Activated CD4-positive, alpha-beta T cell treated with anti-CD3 and anti-CD28 coated beads for 48 hours (primary cell): ENCODE data around the gene RSAD2.
A peak's percentile ranks its signal among the peaks of the same experiment; 100 is the strongest.

Source experiments
- DNase-seq: peaks from one replicate; pipeline ENCODE4 v3.0.0-alpha.2; 2020

RSAD2 gene

DNA sequence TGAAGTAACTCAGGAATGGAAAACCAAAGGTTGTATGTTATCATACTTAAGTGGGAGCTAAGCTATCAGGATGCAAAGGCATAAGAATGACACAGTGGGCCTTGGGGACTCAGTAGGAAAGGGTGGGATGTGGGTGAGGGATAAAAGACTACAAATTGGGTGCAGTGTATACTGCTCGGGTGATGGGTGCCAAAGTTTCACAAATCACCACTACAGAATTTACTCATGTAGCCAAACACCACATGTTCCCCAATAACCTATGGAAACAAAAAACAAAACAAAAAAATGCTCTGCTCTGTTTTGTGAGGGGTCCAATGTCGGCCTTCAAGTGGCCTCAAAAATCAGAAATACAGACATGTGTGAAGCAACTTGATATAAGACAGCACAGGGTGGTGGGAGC, 30.7 kb downstream of the RSAD2 start:
- DNase-seq, result no peak

GRCh38 chr2:6909431-6910385, 32.1 kb downstream of the RSAD2 start:
- no peak for DNase-seq

- no peak for DNase-seq
These were observed 34.1 kb downstream of the RSAD2 start for GRCh38 chr2:6911721-6912120.

GRCh38 chr2:6913415-6914157, 36.0 kb downstream of the RSAD2 start:
- DNase-seq, result peak; percentile 74

GRCh38 chr2:6914828-6915227, 37.3 kb downstream of the RSAD2 start:
- peak; percentile 45 for DNase-seq

GRCh38 chr2:6915399-6915798, 37.8 kb downstream of the RSAD2 start:
- DNase-seq, result no peak

DNA sequence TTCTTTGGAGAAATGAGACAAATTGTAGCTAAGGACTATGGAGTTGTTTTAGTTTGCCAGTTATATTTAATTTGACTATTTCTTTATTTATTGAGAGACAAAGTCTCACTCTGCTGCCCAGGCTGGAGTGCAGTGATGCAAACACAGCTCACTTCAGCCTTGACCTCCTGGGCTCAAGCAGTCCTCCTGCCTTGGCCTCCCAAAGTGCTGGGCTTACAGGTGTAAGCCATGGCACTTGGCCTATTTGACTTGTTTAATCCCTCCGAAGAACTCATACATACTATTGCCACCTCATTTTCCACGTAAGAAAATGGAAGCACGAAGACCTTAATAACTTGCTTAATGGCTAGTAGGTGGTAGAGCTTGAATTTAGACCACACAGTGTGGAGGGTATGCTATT, 38.6 kb downstream of the RSAD2 start:
- no peak for DNase-seq

DNA sequence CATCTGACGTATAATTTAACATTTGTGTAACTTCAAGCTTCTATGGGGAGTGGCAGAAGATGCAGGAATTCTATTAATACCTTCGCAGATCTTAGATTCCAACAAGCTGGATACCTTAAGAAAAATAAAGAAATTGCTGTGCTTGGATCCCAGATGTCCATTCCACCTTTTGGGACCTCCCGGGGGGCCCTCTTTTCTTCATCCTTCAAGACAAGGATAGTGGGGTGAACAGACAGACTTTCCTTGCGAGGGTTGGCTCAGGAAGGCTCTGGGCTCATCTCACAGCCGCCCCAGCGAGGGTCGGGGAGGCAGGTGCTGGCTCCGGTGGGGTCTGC, 39.1 kb downstream of the RSAD2 start:
- DNase-seq, result no peak

DNA sequence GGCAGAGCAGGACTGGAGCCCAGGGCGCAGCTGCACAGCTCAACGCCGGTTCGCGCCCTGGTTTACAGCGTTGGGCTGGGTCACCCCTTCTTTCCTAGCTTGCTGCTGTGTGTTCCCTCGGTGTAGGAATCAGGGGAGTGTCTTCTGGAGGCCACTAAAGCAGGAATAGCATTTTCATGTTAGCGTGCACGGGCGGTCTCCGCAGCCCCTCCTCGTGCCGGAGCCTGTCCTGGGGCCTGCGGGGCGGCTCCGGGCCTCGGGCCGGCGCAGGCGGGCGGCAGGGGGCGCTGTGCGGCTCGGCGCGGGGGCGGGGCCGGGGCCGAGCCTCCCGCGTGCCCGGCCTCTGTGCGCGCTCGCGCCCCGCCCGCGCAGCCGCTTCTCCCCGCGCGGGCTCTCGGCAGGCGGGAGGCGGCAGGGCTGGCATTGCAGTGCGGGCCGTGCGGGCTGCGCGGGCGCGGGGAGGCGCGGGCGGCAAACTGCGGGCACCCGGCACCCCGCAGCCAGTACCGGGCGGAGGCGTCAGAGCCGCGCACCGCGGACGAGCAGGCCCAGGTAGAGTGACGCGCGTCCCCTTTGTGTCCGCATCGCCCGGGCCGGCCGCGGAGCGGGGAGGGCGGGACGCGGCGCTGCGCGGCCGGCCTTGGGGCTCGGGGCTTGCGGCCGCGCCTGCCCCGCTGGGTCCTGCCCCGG, 39.6 kb downstream of the RSAD2 start, which contains the start of gene RNF144A:
Gene RNF144A, plus strand, starts transcription at position 342 of the 690 bp plus-strand sequence. CDS start 79,515 bp downstream, outside the sequence.
- DNase-seq, result peak; percentile 76

DNA sequence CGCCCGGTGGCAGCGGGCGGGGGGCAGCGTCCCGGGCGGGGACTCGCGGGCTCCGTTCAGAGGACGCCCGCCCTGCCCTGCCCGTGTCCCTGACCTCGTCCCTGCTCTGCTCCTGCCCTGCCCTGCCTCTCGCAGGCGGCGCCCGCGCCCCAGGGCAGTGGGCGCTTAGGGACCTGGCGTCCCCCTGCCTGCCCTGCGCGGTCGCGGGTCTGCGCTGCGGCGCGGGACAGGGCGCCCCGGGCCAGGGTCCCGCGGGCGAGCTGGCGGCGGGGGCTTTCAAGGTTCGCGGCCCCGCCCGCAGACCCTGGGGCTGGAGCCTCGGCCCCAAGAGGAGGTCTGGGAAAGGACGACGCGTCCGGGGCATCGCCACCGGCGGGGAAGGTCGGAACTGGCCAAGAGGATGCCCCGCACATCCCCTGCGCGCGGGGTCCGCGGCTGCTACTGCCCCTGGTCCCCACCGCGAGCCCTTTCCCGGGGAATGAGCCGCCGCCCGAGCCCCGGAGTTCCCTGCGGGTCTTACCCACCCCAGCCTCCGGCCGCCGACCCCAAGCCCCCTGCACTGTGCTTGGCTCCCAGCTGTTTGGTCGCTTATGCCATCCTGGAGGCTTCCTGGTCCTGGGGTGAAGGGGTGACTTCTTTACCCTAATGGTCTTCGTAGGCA, 40.3 kb downstream of the RSAD2 start:
- peak; percentile 35 for DNase-seq

- DNase-seq, result no peak
These were observed 42.5 kb downstream of the RSAD2 start for GRCh38 chr2:6919901-6920742.

DNA sequence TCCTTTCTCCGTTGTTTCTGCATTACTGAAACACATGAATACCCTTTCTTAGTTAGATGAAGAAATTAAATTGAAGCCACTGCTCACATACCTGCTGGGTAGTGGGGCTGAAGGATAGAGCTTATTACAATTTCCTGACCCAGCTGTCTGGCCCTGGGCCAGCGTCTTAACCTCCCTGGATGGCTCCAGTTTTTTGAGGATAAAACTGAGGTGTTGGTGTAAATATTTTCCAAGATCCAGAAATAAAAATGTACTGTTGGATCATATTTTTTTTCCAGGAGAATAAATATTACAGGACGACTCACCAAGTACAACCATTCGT, 43.1 kb downstream of the RSAD2 start:
- DNase-seq, result no peak

- no peak for DNase-seq
These were observed 43.8 kb downstream of the RSAD2 start for GRCh38 chr2:6921321-6921922.

- DNase-seq, result no peak
These were observed 44.7 kb downstream of the RSAD2 start for GRCh38 chr2:6922201-6922656.

DNA sequence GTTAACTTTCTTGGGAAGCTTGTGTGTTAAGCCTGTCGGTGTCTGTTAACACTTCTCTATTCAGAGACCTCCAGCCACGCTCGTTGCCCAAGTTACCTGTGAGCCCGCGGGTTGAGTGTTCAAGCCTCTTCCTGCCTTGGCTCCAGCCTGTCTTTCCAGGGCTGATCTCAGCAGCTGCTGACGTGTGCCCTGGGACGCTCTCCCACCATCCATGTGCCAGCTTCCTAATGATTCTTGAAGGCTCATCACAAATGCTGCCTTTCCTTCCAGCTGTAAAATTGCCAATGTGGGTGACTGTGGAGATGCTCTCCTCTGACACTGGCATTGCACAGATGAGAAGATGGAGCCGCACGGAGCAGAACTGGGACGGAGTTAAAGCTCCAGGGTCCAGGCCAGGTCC, 45.7 kb downstream of the RSAD2 start:
- DNase-seq, result no peak

GRCh38 chr2:6924101-6924923, 46.7 kb downstream of the RSAD2 start:
- DNase-seq, result no peak

GRCh38 chr2:6924924-6925409, 47.4 kb downstream of the RSAD2 start:
- no peak for DNase-seq

DNA sequence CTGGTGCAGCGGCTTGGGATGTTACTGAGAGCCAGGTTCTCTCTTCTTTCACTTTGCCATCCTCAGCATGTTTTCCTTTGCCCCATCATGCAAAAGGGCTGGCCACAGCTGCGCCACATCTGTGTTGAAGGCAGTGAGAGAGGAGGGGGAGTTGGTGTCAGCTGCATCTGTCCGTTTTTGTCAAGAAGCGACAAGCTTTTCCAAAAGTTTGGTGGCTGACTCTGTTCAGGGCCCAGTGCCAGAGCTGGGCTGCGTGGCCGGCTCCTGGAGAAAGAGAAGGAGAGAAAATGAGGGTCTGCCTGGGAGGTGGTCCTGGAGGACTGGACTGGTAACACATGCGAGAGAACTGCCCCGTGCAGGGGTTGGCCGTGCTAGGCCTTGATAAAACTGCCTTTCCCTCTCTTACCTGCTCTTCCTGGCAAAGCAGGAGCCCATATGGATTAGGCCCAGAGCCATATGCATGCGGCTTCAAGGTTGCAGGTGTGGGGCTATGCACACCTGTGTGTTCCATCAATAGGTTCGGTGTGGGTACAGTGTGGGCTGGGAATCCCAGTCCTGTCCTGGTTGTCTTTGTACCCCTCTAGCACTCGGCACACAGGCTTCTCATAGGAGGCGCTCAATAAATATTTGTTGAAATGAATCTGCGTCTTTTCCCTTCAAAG, 48.6 kb downstream of the RSAD2 start:
- no peak for DNase-seq

DNA sequence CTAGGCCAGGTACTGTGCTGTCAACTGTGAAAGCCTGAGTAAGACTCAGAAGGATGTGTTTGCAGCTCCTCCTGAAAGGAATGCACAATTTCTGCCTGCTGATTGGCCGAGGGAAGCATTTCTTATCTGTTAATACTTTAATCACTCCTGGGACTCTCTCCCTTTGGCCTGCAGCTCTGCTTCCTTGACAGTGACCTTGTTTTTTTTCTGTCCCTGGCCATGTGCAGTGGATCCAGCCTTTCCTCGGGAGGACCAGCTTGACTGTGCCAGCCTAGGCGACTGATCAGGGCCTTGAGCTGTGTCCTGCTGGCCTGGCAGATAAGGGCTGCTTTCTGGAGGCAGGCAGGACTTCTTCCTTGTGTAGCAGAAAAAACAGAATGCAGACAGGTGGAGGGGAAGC, 49.6 kb downstream of the RSAD2 start:
- DNase-seq, result no peak

GRCh38 chr2:6927753-6928152, 50.2 kb downstream of the RSAD2 start:
- no peak for DNase-seq
